Measurements from ENCODE around the gene SMAD5.

The SMAD5 gene

GRCh38 chr5:136132557-136133221, at the start of gene SMAD5:
Gene SMAD5 (plus strand): TSS chr5:136132845. CDS start chr5:136153761, 20,916 bp downstream.
- DNase-seq = peak; percentile 74 to 91

GRCh38 chr5:136084698-136085097, 47.9 kb upstream of the SMAD5 start:
- no peak for DNase-seq

GRCh38 chr5:136086783-136087566, 45.7 kb upstream of the SMAD5 start:
- DNase-seq = no peak

- no peak for DNase-seq
Observed at GRCh38 chr5:136087961-136088871, 44.4 kb upstream of the SMAD5 start.

- no peak for DNase-seq
Observed at GRCh38 chr5:136089791-136090190, 42.9 kb upstream of the SMAD5 start.

GRCh38 chr5:136090319-136090718, 42.3 kb upstream of the SMAD5 start:
- DNase-seq = no peak

- no peak for DNase-seq
Observed at GRCh38 chr5:136094189-136094912, 38.3 kb upstream of the SMAD5 start.

- DNase-seq = peak; percentile 34 to 61
Observed at GRCh38 chr5:136094913-136095641, 37.6 kb upstream of the SMAD5 start.

GRCh38 chr5:136098176-136098575, 34.5 kb upstream of the SMAD5 start:
- DNase-seq = no peak

- DNase-seq = no peak
Observed at GRCh38 chr5:136099870-136100269, 32.8 kb upstream of the SMAD5 start.

- no peak for DNase-seq
Observed at GRCh38 chr5:136101884-136102283, 30.8 kb upstream of the SMAD5 start.

GRCh38 chr5:136103118-136103517, 29.5 kb upstream of the SMAD5 start:
- DNase-seq = no peak

GRCh38 chr5:136104306-136104965, 28.2 kb upstream of the SMAD5 start:
- DNase-seq = no peak

- no peak for DNase-seq
Observed at GRCh38 chr5:136106351-136107031, 26.2 kb upstream of the SMAD5 start.

GRCh38 chr5:136108180-136108611, 24.4 kb upstream of the SMAD5 start:
- DNase-seq = no peak

- DNase-seq = no peak
Observed at GRCh38 chr5:136108766-136109165, 23.9 kb upstream of the SMAD5 start.

- no peak for DNase-seq
Observed at GRCh38 chr5:136109453-136110135, 23.1 kb upstream of the SMAD5 start.

GRCh38 chr5:136113606-136114005, 19.0 kb upstream of the SMAD5 start:
- peak in 1 of 2 experiments; percentile 44 for DNase-seq

GRCh38 chr5:136114414-136115125, 18.1 kb upstream of the SMAD5 start:
- DNase-seq = no peak
